Stimulated activated effector memory CD8-positive, alpha-beta T cell treated with anti-CD3 and anti-CD28 coated beads, Interleukin-12 subunit alpha, Interleukin-12 subunit beta, amount 100 ng/mL, for 72 hours (primary cell): Measurements from ENCODE around the gene PRSS27.
"Not testable (repeated sequence)": the region's sequence is repeated elsewhere in the genome, so short reads cannot be mapped to it uniquely, and the experiment has no call there.

ENCODE experiments used
- ATAC-seq: fragments of 150-1000 bp; cut with Tn5 transposase; 2 replicates; pipeline ENCODE4 v1.10.0; 2021
- DNase-seq, 2 donors: peaks; one replicate each; pipeline ENCODE4 v3.0.0; 2021 to 2022; ENCODE audit warnings: low spot score in 2 of 2
- H3K27ac Mint-ChIP-seq: one replicate; pipeline ENCODE4 v1.8.0; 2022; ENCODE audit warnings: mild to moderate bottlenecking, mixed read lengths
- H3K36me3 Mint-ChIP-seq: one replicate; pipeline ENCODE4 v1.8.0; 2022; ENCODE audit warnings: mild to moderate bottlenecking, mixed read lengths
- H3K4me1 Mint-ChIP-seq: one replicate; pipeline ENCODE4 v1.8.0; 2022; ENCODE audit warnings: mixed read lengths
- H3K4me3 Mint-ChIP-seq: one replicate; pipeline ENCODE4 v1.8.0; 2022; ENCODE audit warnings: mild to moderate bottlenecking, mixed read lengths
- H3K9me3 Mint-ChIP-seq: one replicate; pipeline ENCODE4 v1.8.0; 2022; ENCODE audit warnings: mixed read lengths

PRSS27 gene

DNA sequence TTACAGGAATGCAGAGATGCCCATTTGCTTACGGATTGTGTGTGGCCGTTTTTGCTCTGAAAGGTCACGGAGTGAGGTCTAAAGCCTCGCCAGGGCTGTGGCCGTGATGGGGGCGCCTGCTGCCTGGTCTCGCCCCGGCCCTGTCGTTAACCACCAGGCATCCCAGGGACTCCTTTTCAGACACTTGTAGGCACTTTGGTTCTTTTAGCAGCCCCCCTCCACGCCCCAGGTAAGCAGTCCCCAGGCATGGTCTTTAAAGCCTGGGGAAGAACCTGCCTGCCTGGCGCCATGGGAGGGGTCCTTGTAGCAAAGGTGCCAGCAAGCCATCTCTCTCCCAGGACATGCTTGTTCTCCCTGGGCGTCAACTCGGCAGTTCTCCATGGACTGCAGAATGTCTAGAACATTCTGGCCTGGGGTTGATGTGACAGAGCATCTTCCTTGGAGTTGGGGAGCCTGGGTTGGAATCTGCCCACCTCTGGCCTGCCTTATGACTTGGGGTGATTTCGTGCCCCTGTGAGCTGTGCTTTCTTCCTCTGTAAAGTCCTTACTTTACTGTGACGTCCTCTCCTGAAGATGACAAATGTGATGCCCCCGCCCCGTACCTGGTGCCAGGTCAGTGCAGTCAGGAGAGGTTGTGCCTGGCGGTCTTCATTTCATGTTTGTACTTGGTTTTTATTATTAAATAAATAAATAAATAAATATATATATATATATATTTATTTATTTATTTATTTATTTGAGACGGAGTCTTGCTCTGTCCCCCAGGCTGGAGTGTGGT is 32.3 kb downstream of the PRSS27 start:
- Mint-ChIP-seq H3K27ac (peak overlapping the region; percentile 87), H3K36me3 (peaks cover 11% of the 10 kb centered on the region), H3K4me1 (peaks cover 26% of the 10 kb centered on the region), H3K4me3 (peak overlapping the region; percentile 74), H3K9me3 (no peaks in the 10 kb centered on the region)
- no peak for ATAC-seq
- DNase-seq = no peak

DNA sequence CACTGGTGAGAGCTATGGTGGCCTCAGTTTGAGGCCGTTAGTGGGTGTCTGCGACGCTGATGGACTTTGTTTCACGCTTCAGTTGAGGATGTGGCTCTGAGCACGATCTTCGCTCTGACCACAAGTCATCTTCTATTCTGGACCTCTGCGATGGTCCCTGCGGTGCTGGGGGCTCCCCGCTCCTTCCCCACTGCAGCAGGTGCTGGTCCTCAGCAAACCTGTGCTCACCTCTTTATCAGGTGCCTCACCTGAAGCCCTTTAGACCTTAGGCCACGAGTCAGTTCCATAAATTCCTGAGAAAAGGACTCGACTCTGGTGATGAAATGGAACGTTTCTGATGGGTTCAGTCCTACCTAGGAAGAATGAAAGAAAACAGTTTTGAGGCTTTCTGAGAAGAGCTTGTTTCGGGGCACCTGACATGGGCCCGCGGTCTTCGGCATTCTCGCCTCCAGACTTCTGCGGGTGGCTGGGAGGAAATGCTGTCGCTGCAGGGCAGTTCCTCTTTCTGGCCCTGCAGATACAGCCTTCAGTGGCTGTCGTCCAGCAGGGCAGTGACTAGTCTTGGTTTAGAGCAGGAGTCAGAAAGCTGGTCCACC is 33.0 kb downstream of the PRSS27 start:
- no peaks in the 10 kb centered on the region for H3K9me3 Mint-ChIP-seq
- DNase-seq (no peak), ATAC-seq (peak; percentile 22)
- H3K4me3 Mint-ChIP-seq = peak overlapping the region; percentile 74
- peaks cover 17% of the 10 kb centered on the region for H3K36me3 Mint-ChIP-seq
- peak overlapping the region; percentile 87 for H3K27ac Mint-ChIP-seq
- peaks cover 29% of the 10 kb centered on the region for H3K4me1 Mint-ChIP-seq

DNA sequence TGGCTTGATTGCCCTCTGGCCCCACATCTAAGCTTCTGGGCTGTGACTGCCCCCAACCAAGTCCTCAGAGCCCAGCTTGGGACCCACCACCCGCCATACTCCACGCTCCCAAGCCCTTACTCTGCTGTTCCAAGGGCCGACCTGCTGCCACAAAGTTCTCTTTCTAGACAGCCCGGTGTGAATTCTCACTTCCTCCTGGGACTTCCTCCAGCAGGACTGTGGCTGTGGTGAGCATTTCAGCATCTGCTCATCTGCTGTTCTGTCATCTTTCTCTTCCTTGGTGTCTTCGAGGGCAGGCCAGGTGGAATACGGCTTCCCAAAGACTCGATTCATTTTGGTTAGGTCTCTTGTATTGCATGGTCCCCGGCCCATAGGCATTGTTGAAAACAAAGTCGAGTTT is 33.9 kb downstream of the PRSS27 start:
- H3K36me3 Mint-ChIP-seq = peaks cover 16% of the 10 kb centered on the region
- peak overlapping the region; percentile 25 for H3K4me3 Mint-ChIP-seq
- H3K9me3 Mint-ChIP-seq, ATAC-seq, DNase-seq, H3K27ac Mint-ChIP-seq: not testable (repeated sequence)
- H3K4me1 Mint-ChIP-seq = peaks cover 31% of the 10 kb centered on the region

DNA sequence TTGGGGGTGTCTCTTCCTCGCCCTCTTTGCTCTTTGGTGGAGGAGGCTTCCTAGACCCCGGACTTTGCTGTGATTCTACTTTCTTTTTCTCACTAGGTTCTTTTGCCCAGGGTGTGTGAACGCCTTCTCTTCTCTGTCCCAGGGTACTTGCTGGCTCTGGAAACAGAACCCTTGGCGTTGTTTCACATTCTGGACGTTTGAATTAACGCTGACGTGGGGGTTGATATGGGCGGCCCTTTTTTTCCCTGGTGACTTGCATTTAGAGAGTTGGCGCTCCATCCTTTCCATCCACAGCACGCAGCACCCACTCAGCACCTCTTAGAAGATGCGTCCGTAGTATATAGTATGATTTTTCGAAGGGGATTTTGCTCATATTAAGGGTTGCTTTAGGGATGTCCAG is 37.0 kb downstream of the PRSS27 start:
- not testable (repeated sequence) for DNase-seq, H3K36me3 Mint-ChIP-seq, ATAC-seq, H3K9me3 Mint-ChIP-seq
- H3K4me1 Mint-ChIP-seq = peaks cover 20% of the 10 kb centered on the region
- peak overlapping the region; percentile 96 for H3K4me3 Mint-ChIP-seq
- H3K27ac Mint-ChIP-seq = peak overlapping the region; percentile 96

DNA sequence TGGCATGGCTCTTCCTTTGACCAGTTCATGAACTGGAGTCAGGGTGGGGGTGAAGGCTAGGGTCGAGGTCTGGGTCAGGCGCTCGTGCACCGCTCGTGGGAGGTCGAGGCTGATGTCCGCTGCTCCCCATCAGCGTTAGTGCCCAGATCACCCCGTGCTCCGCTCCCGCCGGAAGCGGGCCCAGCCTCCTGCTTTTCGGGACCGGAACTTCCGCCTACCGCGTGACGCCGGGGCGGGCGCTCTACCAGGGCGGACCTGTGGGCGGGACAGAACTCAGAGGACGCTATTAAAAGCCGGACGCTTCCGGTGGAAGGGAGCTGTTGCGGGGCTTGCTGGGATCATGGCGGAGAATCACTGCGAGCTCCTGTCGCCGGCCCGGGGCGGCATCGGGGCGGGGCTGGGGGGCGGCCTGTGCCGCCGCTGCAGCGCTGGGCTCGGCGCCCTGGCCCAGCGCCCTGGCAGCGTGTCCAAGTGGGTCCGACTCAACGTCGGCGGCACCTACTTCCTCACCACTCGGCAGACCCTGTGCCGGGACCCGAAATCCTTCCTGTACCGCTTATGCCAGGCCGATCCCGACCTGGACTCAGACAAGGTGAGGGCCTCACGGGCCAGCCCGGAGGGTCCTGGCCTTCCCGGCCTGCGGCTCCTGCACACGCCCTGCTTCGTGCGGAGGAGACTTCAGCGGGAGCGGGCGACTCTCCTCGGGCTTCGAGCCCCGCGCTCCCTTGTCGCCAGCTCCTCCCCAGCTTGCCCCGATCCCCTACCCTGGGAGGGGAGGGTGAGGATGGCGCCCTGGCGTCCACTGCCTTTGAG is 37.6 kb downstream of the PRSS27 start, which contains the start of gene KCTD5:
Gene KCTD5 (plus strand): TSS at position 315 of the 813 bp plus-strand sequence. CDS start 26 bp downstream, at position 341.
- H3K4me1 Mint-ChIP-seq = peaks cover 14% of the 10 kb centered on the region
- peaks cover 9% of the 10 kb centered on the region for H3K36me3 Mint-ChIP-seq
- ATAC-seq = peak; percentile 94
- H3K4me3 Mint-ChIP-seq = peak within 1 kb of the TSS; percentile 96
- no peaks in the 10 kb centered on the region for H3K9me3 Mint-ChIP-seq
- DNase-seq = peak; percentile 94 to 98
- peak within 1 kb of the TSS; percentile 96 for H3K27ac Mint-ChIP-seq

DNA sequence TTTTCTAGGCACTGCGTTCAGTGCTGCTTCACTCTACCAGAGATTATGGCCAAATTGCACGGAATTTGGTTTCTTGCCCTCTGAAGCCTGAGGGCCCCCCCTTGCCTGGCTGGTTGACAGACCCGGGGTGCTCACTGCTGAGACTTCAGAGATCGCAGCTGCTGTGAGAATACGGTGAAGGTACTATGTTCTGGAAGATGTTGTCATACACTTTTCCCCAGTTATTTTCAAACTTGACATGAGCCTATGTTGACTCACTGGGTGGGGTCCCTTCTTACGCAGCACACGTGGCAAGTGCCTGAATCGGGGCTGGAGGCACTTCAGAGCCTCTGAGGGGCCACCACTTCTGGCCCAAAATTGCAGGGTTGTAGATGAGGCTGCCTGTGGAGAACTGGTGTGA is 39.7 kb downstream of the PRSS27 start:
- not testable (repeated sequence) for H3K27ac Mint-ChIP-seq, DNase-seq, H3K36me3 Mint-ChIP-seq, H3K9me3 Mint-ChIP-seq, H3K4me1 Mint-ChIP-seq, ATAC-seq
- peak overlapping the region; percentile 96 for H3K4me3 Mint-ChIP-seq

DNA sequence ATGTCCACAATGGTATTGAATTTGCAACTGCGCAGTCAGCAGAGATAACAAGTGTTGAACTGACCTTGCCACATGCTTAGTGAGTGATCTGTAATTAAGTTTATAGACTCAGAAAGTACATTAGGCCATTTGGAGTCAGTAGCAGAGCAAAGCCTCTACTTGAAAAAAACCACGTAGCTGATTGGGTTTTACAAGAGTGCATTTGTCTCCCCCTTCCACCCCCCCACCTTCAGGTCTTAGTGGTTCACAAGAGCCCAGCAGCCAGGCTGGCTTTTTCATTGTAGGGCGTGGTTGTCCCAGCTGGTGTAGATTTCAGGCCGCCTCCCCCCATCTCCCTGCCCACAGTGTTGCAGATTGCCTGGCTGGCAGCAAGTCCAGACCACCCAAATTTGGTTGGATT is 40.1 kb downstream of the PRSS27 start:
- not testable (repeated sequence) for H3K4me1 Mint-ChIP-seq, H3K4me3 Mint-ChIP-seq, H3K36me3 Mint-ChIP-seq, H3K27ac Mint-ChIP-seq, DNase-seq, H3K9me3 Mint-ChIP-seq, ATAC-seq

DNA sequence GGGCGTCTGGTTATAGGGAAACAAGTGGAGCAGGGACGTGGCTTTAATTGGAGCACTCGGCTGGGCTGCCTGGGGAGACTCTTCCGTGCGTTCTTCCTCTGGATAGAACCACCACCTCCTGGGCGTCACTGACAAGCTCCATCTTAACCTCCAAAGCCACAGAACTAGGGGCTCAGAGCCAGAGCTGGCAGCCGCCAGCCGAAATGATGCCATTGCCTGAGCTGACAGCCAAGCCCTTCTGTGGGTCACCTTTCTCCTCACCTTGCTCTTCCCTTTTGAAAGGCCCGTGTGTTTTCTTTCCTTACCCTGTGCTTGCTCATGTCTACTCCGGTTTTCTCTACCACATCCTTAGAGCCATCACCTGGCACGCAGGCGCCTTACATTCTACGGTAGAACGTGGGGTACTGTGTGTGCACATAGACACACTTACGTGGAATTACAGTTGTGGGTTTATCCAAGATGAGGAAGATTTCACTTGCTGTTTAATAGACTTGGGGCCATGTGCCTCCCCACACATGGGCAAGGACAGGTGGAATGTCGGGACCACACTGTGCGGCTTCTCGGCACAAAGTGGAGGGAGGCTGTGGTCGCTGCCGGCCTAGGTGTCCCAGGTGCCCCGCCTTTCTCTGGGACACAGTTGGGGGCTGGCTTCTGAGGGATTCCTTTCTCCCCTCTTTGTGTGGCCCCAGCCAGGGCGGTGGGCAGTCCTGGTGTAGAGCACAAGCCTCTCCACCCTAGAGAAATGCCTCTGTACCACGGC is 41.6 kb downstream of the PRSS27 start:
- not testable (repeated sequence) for H3K27ac Mint-ChIP-seq, H3K4me1 Mint-ChIP-seq, ATAC-seq, DNase-seq, H3K36me3 Mint-ChIP-seq, H3K9me3 Mint-ChIP-seq, H3K4me3 Mint-ChIP-seq

DNA sequence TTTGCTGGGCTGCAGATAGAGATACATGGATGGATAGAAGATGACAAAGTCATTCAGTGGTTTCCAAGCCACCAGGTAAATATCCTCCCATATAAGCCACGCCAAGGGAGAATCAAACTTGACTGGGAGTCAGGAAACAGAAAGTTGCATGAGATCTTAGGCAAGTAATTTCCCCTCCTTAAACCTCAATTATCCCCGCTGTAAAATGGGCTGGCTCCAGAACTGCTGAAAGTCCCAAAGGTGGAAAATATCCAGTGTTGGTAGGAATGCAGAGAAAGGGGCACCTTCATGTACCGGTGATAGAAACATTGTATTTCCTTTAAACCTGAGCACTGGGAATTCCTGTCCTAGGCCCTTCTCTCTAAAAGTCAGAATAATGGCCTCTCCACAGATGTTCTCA is 43.1 kb downstream of the PRSS27 start:
- DNase-seq, H3K9me3 Mint-ChIP-seq, H3K36me3 Mint-ChIP-seq, H3K4me3 Mint-ChIP-seq, H3K4me1 Mint-ChIP-seq, ATAC-seq, H3K27ac Mint-ChIP-seq: not testable (repeated sequence)

DNA sequence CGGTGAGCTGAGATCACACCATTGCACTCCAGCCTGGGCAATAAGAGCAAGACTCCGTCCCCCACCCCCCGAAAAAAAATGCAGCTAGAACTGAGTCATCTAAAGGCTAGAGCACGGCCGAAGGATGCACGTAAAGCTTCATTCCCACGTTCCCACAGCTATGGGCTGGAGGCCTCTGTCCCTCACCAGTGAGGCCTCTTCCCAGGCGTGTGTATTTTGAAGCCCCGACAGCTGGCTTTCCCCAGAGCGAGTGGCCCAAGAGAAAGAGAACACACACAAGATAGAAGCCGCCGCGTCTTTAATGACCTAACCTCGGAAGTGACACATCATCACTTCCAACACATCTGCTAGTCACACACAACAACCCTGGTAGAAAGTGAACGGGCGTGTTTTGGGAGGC is 44.3 kb downstream of the PRSS27 start:
- peaks cover 15% of the 10 kb centered on the region for H3K36me3 Mint-ChIP-seq
- no peak for DNase-seq
- H3K9me3 Mint-ChIP-seq = no peaks in the 10 kb centered on the region
- no peak overlapping the region for H3K27ac Mint-ChIP-seq
- no peak for ATAC-seq
- H3K4me3 Mint-ChIP-seq = no peak overlapping the region
- peaks cover 10% of the 10 kb centered on the region for H3K4me1 Mint-ChIP-seq

DNA sequence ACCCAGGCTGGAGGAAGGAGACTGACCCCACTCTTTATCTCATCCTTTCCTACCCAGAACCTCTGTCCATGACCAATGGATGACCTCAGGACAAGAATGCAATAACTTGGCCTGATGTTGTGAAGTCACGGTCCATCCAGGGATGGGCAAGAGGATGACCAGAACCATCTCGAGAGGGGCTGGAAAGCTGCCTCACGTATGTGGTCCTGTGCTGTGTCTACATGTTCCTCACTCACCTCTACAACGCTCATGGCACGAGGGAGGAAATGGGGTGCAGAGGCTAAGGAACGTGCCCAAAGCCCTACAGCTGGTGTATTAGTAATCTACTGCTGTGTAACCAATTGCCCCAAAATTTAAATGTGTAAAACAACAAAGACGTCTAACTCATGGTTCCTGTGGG is 45.0 kb downstream of the PRSS27 start:
- Mint-ChIP-seq H3K4me3 (no peak overlapping the region), H3K36me3 (peaks cover 20% of the 10 kb centered on the region), H3K4me1 (peaks cover 17% of the 10 kb centered on the region), H3K27ac (no peak overlapping the region), H3K9me3 (no peaks in the 10 kb centered on the region)
- ATAC-seq (no peak), DNase-seq (no peak)

DNA sequence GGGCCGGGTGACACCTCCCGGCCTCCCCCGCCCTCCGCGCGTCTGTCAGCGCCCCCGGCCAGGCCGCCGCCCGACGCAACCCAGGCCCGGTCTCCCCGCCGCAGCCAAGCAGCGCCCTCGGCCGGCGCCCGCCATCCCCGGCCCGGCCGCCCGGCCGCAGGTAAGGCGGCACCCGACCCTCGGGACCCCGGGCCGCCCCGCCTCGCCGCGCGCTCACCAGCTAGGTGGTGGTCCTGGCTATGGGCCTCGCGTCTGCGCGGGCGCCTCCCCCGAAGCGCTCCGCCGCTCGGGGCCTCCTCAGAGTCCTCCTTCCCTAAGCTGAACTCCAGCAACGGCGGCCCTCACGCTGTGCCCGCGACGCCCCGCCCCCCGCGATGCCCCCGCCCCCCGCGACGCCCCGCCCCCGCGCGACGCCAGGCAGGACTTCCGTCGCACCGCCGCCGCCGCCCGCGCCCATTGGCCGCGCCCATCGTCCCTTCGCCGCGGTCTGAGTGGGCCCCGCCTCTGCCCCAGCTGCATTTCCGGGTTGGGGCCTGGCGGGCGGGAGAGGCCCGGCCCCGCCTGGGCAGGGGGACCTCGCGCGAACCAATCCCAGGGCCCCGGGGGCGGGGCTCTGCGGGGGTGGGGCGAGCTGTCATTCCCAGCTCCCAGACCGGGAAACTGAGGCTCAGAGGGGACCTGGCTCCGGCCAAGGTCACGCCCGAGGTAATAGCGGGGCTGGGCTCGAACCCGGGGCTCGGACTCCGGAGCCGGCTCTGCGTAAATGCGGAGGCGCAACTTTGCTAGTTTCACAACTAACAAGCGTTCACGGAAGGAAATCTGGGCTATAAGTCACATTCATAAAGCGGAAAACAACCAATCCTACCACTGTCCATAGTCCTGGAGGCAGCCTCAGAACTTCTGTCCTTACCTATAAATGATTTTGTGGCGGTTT is 46.7 kb downstream of the PRSS27 start:
- no peaks in the 10 kb centered on the region for H3K9me3 Mint-ChIP-seq
- H3K27ac Mint-ChIP-seq = no peak overlapping the region
- H3K4me3 Mint-ChIP-seq = peak overlapping the region; percentile 66
- DNase-seq (peak; percentile 91 to 96), ATAC-seq (peak; percentile 97)
- H3K4me1 Mint-ChIP-seq = peaks cover 25% of the 10 kb centered on the region
- H3K36me3 Mint-ChIP-seq = peaks cover 36% of the 10 kb centered on the region

DNA sequence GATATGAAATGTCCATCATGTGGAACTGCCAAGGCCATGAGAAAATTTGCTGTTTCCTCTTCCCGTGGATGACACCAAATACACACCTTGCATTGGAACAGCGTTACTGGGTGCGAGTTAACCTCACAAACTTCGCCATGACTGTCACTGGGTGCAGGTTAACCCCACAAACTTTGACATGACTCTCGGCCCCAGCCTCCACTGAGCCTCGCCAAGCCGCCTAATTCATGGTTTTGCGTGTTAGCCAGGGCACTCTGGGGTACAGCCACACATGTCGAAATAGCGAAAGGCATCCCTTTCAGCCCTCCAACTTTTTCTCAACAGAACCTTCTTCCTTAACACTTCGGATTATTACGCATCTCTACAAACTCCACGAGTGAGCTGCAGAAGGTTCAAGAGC is 48.3 kb downstream of the PRSS27 start:
- H3K4me3 Mint-ChIP-seq = peak overlapping the region; percentile 66
- H3K4me1 Mint-ChIP-seq = peaks cover 25% of the 10 kb centered on the region
- ATAC-seq (no peak), DNase-seq (no peak)
- peaks cover 46% of the 10 kb centered on the region for H3K36me3 Mint-ChIP-seq
- H3K9me3 Mint-ChIP-seq = no peaks in the 10 kb centered on the region
- H3K27ac Mint-ChIP-seq = peak overlapping the region; percentile 45

DNA sequence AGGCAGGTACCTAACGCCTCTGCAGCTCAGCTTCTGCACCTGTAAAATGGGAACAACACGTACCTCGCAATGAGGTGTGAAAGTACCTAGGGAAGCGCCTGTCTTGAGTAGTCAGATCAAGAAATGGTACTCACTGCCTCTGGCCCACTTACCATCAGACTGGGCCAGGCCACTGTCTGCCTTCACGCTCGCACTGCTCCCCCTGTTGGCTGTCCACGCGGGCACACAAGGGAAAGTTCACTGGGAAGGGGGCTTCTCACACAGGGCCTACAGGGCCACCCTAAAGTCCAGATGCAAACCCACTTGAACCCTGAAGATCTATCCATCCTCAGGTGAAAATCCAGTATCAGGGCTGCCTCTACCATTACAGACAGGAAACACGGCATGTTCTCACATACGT is 48.8 kb downstream of the PRSS27 start:
- peaks cover 25% of the 10 kb centered on the region for H3K4me1 Mint-ChIP-seq
- ATAC-seq, H3K9me3 Mint-ChIP-seq, H3K27ac Mint-ChIP-seq: not testable (repeated sequence)
- H3K4me3 Mint-ChIP-seq = peak overlapping the region; percentile 66
- DNase-seq = peak in 1 of 2 donors; percentile 66
- peaks cover 52% of the 10 kb centered on the region for H3K36me3 Mint-ChIP-seq
